ENCODE data around the gene CTSV. TPM values are rescaled to one million over a fixed set of nuclear protein-coding genes. Genes with fewer than 3 reads are reported as not detected.

The CTSV gene
- total and polyA plus RNA-seq, 2 experiments from 2014 or later, result 63.4 to 97.9 TPM

- peak overlapping the region; percentile 93 for H3K27ac Mint-ChIP-seq
- Histone ChIP-seq H3F3A (replicated peaks; ENCODE audit: low read depth) (peaks cover 13% of the 10 kb centered on the region; the same call in 1 of the 2 replicates), H3K4me1 (ENCODE audit: insufficient read depth) (peaks cover 38% of the 10 kb centered on the region), H3K27ac (ENCODE audit: low read depth) (peak overlapping the region; percentile 85), H3K4me2 (peak overlapping the region; percentile 50), H3K9me2 (ENCODE audit: insufficient read depth) (no peaks in the 10 kb centered on the region), H3K36me3 (ENCODE audit: insufficient read depth) (no peaks in the 10 kb centered on the region), H3K4me3 (peak overlapping the region; percentile 11; the same call in 1 of the 2 replicates), H4K20me1 (replicated peaks; ENCODE audit: insufficient read depth) (no peaks in the 10 kb centered on the region), H2AFZ (peak overlapping the region; percentile 6; the same call in 1 of the 2 replicates), H3K27me3 (ENCODE audit: insufficient read depth) (no peaks in the 10 kb centered on the region), H3K79me2 (replicated peaks; ENCODE audit: insufficient read depth) (no peaks in the 10 kb centered on the region)
- no peak for ATAC-seq
- peak overlapping the region; percentile 17; the same call in 1 of the 3 replicates for H3K4me3 Mint-ChIP-seq
- DNase-seq (ENCODE audit: low spot score), result no peak
- peaks cover 43% of the 10 kb centered on the region for H3K4me1 Mint-ChIP-seq
- H3K9me3 Mint-ChIP-seq, result peaks cover 17% of the 10 kb centered on the region
- peaks cover 17% of the 10 kb centered on the region for H3K27me3 Mint-ChIP-seq (ENCODE audit: insufficient read depth, low read depth, poor library complexity)
- 0 out of 2 replicates have a peak, but pooled peaks have one; percentile 6 for TF ChIP-seq CREB1 (CRISPR knock-in tag; IDR thresholded peaks at IDR 0.05; ENCODE audit: low read depth)
- no peak for TF ChIP-seq ZNF114 (CRISPR knock-in tag; IDR thresholded peaks at IDR 0.05)
- H3K36me3 Mint-ChIP-seq (ENCODE audit: low read depth), result peaks cover 16% of the 10 kb centered on the region
Measured at GRCh38 chr9:97052735-97053134, 13.8 kb upstream of the CTSV start.

- no peaks in the 10 kb centered on the region for H4K20me1 ChIP-seq (replicated peaks; ENCODE audit: insufficient read depth)
- H3K9me2 ChIP-seq (ENCODE audit: insufficient read depth), result no peaks in the 10 kb centered on the region
- 0 out of 2 replicates have a peak overlapping the region, but pooled peaks have one; percentile 53 for H2AFZ ChIP-seq
- H3K4me3 Mint-ChIP-seq, result no peak overlapping the region; the same call in 2 of the 3 replicates
- H3F3A ChIP-seq (replicated peaks; ENCODE audit: low read depth), result peaks cover 7% of the 10 kb centered on the region; the same call in 1 of the 2 replicates
- H3K4me1 ChIP-seq (ENCODE audit: insufficient read depth), result peaks cover 30% of the 10 kb centered on the region
- peak overlapping the region; percentile 21; the same call in 1 of the 2 replicates for H3K27ac ChIP-seq (ENCODE audit: low read depth)
- peaks cover 14% of the 10 kb centered on the region for H3K27me3 Mint-ChIP-seq (ENCODE audit: insufficient read depth, low read depth, poor library complexity)
- no peak overlapping the region for H3K4me3 ChIP-seq
- H3K36me3 Mint-ChIP-seq (ENCODE audit: low read depth), result peaks cover 11% of the 10 kb centered on the region
- H3K27me3 ChIP-seq (ENCODE audit: insufficient read depth), result no peaks in the 10 kb centered on the region
- H3K9me3 Mint-ChIP-seq, result peaks cover 13% of the 10 kb centered on the region
- peak overlapping the region; percentile 56; the same call in 1 of the 2 replicates for H3K27ac Mint-ChIP-seq
- H3K36me3 ChIP-seq (ENCODE audit: insufficient read depth), result no peaks in the 10 kb centered on the region
- DNase-seq (ENCODE audit: low spot score) (peak; percentile 80), ATAC-seq (peak; percentile 98)
- TF ChIP-seq ZNF114 (CRISPR knock-in tag; IDR thresholded peaks at IDR 0.05), result no peak
- no peak for TF ChIP-seq POLR2AphosphoS5 (IDR thresholded peaks at IDR 0.05; ENCODE audit: low read depth)
- no peak for TF ChIP-seq REST (IDR thresholded peaks at IDR 0.05; ENCODE audit: unreplicated experiment)
- TF ChIP-seq JUNB (IDR thresholded peaks at IDR 0.05; ENCODE audit: unreplicated experiment), result no peak
- no peak for TF ChIP-seq ETS1 (IDR thresholded peaks at IDR 0.05)
- no peak for TF ChIP-seq STAT1 (IDR thresholded peaks at IDR 0.05; ENCODE audit: unreplicated experiment)
- no peak for TF ChIP-seq EZH2 (IDR thresholded peaks at IDR 0.05; ENCODE audit: low read depth, unreplicated experiment)
- TF ChIP-seq EZH2phosphoT487 (IDR thresholded peaks at IDR 0.05; ENCODE audit: unreplicated experiment), result no peak
- peak overlapping the region; percentile 63; the same call in 1 of the 2 replicates for H3K4me2 ChIP-seq
- peaks cover 37% of the 10 kb centered on the region for H3K4me1 Mint-ChIP-seq
- no peaks in the 10 kb centered on the region for H3K79me2 ChIP-seq (replicated peaks; ENCODE audit: insufficient read depth)
Measured at GRCh38 chr9:97046228-97046627, 7.3 kb upstream of the CTSV start.

Measured in GM23338 (cell line).